ENCODE results near the gene FGGY.

- peak in 1 of 7 experiments; percentile 15 for TF ChIP-seq CTCF (IDR thresholded peaks at IDR 0.05)
- TF ChIP-seq POLR2A (IDR thresholded peaks at IDR 0.05), result no peak
Observed at GRCh38 chr1:59666106-59666505, 369.2 kb downstream of the FGGY start.

All from body of pancreas (tissue), 4 donors.